22Rv1 (cell line): ENCODE data around the gene KCNQ1OT1.

ENCODE experiments used
- ZFX ChIP-seq: fragments of 450-650 bp; IDR thresholded peaks from 2 replicates; pipeline ENCODE4 v1.6.1; 2017; ENCODE audit warnings: antibody characterized with exemption, borderline replicate concordance
- TF ChIP-seq, protein P1 (sequence below): fragments of 450-650 bp; IDR thresholded peaks from 2 replicates; pipeline ENCODE4 v1.5.1; 2017; ENCODE audit warnings: mild to moderate bottlenecking

DNA sequence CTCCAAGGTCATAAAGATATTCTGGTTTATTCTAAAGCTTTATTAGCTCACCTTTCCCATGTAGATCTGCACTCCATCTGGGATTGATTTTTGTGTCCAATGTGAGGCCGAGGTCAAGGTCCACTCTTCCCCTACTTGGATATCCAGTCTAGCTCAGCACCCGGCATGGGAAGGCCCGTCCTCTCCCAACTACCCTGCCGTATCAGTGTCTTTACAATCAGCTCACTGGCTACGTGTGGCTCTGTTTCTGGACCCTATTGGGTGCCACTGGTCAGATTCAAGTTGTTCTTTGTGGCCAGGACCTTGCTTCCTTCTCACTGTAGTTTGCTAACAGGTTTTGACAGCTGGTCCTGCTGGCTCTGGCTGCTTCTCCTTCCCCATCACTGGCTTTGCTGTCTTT is 30.9 kb downstream of the KCNQ1OT1 start:
- TF ChIP-seq, protein P1, sequence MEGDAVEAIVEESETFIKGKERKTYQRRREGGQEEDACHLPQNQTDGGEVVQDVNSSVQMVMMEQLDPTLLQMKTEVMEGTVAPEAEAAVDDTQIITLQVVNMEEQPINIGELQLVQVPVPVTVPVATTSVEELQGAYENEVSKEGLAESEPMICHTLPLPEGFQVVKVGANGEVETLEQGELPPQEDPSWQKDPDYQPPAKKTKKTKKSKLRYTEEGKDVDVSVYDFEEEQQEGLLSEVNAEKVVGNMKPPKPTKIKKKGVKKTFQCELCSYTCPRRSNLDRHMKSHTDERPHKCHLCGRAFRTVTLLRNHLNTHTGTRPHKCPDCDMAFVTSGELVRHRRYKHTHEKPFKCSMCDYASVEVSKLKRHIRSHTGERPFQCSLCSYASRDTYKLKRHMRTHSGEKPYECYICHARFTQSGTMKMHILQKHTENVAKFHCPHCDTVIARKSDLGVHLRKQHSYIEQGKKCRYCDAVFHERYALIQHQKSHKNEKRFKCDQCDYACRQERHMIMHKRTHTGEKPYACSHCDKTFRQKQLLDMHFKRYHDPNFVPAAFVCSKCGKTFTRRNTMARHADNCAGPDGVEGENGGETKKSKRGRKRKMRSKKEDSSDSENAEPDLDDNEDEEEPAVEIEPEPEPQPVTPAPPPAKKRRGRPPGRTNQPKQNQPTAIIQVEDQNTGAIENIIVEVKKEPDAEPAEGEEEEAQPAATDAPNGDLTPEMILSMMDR: no peak
- no peak for TF ChIP-seq ZFX
